NT2/D1 (cell line): ENCODE measurements around the gene CSF2.

Experiments
- DNase-seq: peaks from one replicate; pipeline ENCODE4 v3.0.0-alpha.2; 2011; ENCODE audit warnings: low read depth, low spot score
- H3K27me3 ChIP-seq: 2 replicates; pipeline ENCODE4 v1.6.0; 2011; ENCODE audit warnings: mild to moderate bottlenecking; ENCODE audit not compliant: insufficient read length, insufficient read depth
- H3K36me3 ChIP-seq: 2 replicates; pipeline ENCODE4 v1.6.1; 2011; ENCODE audit warnings: mild to moderate bottlenecking, low read length, mixed read lengths; ENCODE audit not compliant: insufficient read depth, insufficient read length
- H3K4me1 ChIP-seq: 2 replicates; pipeline ENCODE4 v1.5.1; 2011; ENCODE audit not compliant: insufficient read depth, insufficient read length
- H3K4me3 ChIP-seq: 2 replicates; pipeline ENCODE4 v1.5.1; 2011; ENCODE audit warnings: low read depth; ENCODE audit not compliant: insufficient read length
- H3K9ac ChIP-seq: 2 replicates; pipeline ENCODE4 v1.6.0; 2011; ENCODE audit warnings: low read depth; ENCODE audit not compliant: insufficient read length
- H3K9me3 ChIP-seq: 2 replicates; pipeline ENCODE4 v1.5.1; 2011; ENCODE audit warnings: mild to moderate bottlenecking, low read length; ENCODE audit not compliant: insufficient read depth
- SUZ12 ChIP-seq: IDR thresholded peaks from 2 replicates; pipeline ENCODE4 v1.6.1; 2011; ENCODE audit not compliant: insufficient read length, insufficient read depth; ENCODE audit errors: extremely low read depth
- YY1 ChIP-seq: IDR thresholded peaks from 2 replicates; pipeline ENCODE4 v1.6.1; 2011; ENCODE audit not compliant: insufficient read length, insufficient read depth
- ZNF274 ChIP-seq: IDR thresholded peaks from 2 replicates; pipeline ENCODE4 v1.6.1; 2011; ENCODE audit warnings: mild to moderate bottlenecking, low read depth, low read length

CSF2 gene

GRCh38 chr5:132087176-132087575 lies 13.6 kb downstream of the CSF2 start:
- H3K9me3 ChIP-seq: no peaks in the 10 kb centered on the region
- no peaks in the 10 kb centered on the region for H3K36me3 ChIP-seq
- no peaks in the 10 kb centered on the region for H3K4me1 ChIP-seq
- DNase-seq: no peak
- no peaks in the 10 kb centered on the region for H3K27me3 ChIP-seq
- H3K9ac ChIP-seq: no peak overlapping the region
- TF ChIP-seq SUZ12 (no peak), YY1 (no peak)
- no peak overlapping the region for H3K4me3 ChIP-seq

- Histone ChIP-seq H3K9me3 (no peaks in the 10 kb centered on the region), H3K27me3 (no peaks in the 10 kb centered on the region), H3K4me3 (no peak overlapping the region), H3K9ac (no peak overlapping the region), H3K36me3 (no peaks in the 10 kb centered on the region), H3K4me1 (no peaks in the 10 kb centered on the region)
- DNase-seq: no peak
- TF ChIP-seq YY1 (no peak), ZNF274 (no peak), SUZ12 (no peak)
Observed at GRCh38 chr5:132087661-132088060, 14.1 kb downstream of the CSF2 start.

GRCh38 chr5:132089363-132089762 lies 15.8 kb downstream of the CSF2 start:
- DNase-seq: no peak
- no peak overlapping the region for H3K4me3 ChIP-seq
- no peaks in the 10 kb centered on the region for H3K27me3 ChIP-seq
- H3K36me3 ChIP-seq: no peaks in the 10 kb centered on the region
- H3K9me3 ChIP-seq: no peaks in the 10 kb centered on the region
- TF ChIP-seq ZNF274: no peak
- TF ChIP-seq YY1: no peak
- TF ChIP-seq SUZ12: no peak
- no peaks in the 10 kb centered on the region for H3K4me1 ChIP-seq
- H3K9ac ChIP-seq: no peak overlapping the region

GRCh38 chr5:132090107-132090506 lies 16.5 kb downstream of the CSF2 start:
- TF ChIP-seq SUZ12 (no peak), YY1 (no peak), ZNF274 (no peak)
- no peak overlapping the region for H3K4me3 ChIP-seq
- no peak overlapping the region for H3K9ac ChIP-seq
- DNase-seq: no peak
- H3K4me1 ChIP-seq: no peaks in the 10 kb centered on the region
- H3K9me3 ChIP-seq: no peaks in the 10 kb centered on the region
- H3K36me3 ChIP-seq: no peaks in the 10 kb centered on the region
- H3K27me3 ChIP-seq: no peaks in the 10 kb centered on the region

- DNase-seq: no peak
Observed at GRCh38 chr5:132093271-132093670, 19.7 kb downstream of the CSF2 start.

GRCh38 chr5:132094393-132095076 lies 20.9 kb downstream of the CSF2 start:
- no peak overlapping the region for H3K4me3 ChIP-seq

More at GRCh38 chr5:132093271-132093670, 19.7 kb downstream of the CSF2 start:
- TF ChIP-seq ZNF274 (no peak), YY1 (no peak), SUZ12 (no peak)
- Histone ChIP-seq H3K9me3 (no peaks in the 10 kb centered on the region), H3K36me3 (no peaks in the 10 kb centered on the region), H3K9ac (no peak overlapping the region), H3K27me3 (no peaks in the 10 kb centered on the region), H3K4me1 (no peaks in the 10 kb centered on the region), H3K4me3 (no peak overlapping the region)

GRCh38 chr5:132095077-132095410 lies 21.5 kb downstream of the CSF2 start:
- no peak overlapping the region for H3K9ac ChIP-seq
- no peaks in the 10 kb centered on the region for H3K36me3 ChIP-seq
- H3K27me3 ChIP-seq: no peaks in the 10 kb centered on the region
- TF ChIP-seq SUZ12 (no peak), ZNF274 (no peak), YY1 (no peak)
- no peaks in the 10 kb centered on the region for H3K4me1 ChIP-seq
- no peaks in the 10 kb centered on the region for H3K9me3 ChIP-seq
- no peak overlapping the region for H3K4me3 ChIP-seq
- DNase-seq: no peak

More at GRCh38 chr5:132094393-132095076, 20.9 kb downstream of the CSF2 start:
- H3K27me3 ChIP-seq: no peaks in the 10 kb centered on the region
- DNase-seq: no peak
- no peaks in the 10 kb centered on the region for H3K9me3 ChIP-seq
- no peaks in the 10 kb centered on the region for H3K36me3 ChIP-seq
- H3K4me1 ChIP-seq: no peaks in the 10 kb centered on the region
- no peak for TF ChIP-seq YY1
- no peak for TF ChIP-seq ZNF274
- TF ChIP-seq SUZ12: no peak
- H3K9ac ChIP-seq: no peak overlapping the region
